HepG2 (cell line): ENCODE measurements around the gene TBC1D22A.

Experiments used
- CEBPB ChIP-seq: IDR thresholded peaks from 2 replicates; pipeline ENCODE4 v1.6.1; 2011; ENCODE audit warnings: low read depth, low read length, improper control_type of control experiment, borderline replicate concordance
- CHCHD3 ChIP-seq: sonication (generic); formaldehyde crosslinking; IDR thresholded peaks from 2 replicates; pipeline ENCODE4 v1.8.0; 2022; ENCODE audit warnings: mild to moderate bottlenecking, missing genetic modification reagents, moderate library complexity
- HOXD1 ChIP-seq: sonication (generic); formaldehyde crosslinking; IDR thresholded peaks from 2 replicates; pipeline ENCODE4 v1.5.0; 2020; ENCODE audit warnings: missing genetic modification reagents
- PTBP1 ChIP-seq: fragments of 200-400 bp; formaldehyde crosslinking; IDR thresholded peaks from 2 replicates; pipeline ENCODE4 v1.6.1; 2018; ENCODE audit warnings: low read length, low read depth; ENCODE audit not compliant: poor library complexity, severe bottlenecking
- TCF12 ChIP-seq, 2 experiments: fragments of 450-650 bp in 1 of 2; sonication (generic) in 1 of 2; formaldehyde crosslinking in 1 of 2; IDR thresholded peaks; 2 replicates each; pipeline versions ENCODE4 v1.6.1 to v1.8.0; 2017 to 2022; ENCODE audit warnings: antibody characterized with exemption in 1 of 2, mild to moderate bottlenecking in 1 of 2, missing genetic modification reagents in 1 of 2, moderate library complexity in 1 of 2

DNA sequence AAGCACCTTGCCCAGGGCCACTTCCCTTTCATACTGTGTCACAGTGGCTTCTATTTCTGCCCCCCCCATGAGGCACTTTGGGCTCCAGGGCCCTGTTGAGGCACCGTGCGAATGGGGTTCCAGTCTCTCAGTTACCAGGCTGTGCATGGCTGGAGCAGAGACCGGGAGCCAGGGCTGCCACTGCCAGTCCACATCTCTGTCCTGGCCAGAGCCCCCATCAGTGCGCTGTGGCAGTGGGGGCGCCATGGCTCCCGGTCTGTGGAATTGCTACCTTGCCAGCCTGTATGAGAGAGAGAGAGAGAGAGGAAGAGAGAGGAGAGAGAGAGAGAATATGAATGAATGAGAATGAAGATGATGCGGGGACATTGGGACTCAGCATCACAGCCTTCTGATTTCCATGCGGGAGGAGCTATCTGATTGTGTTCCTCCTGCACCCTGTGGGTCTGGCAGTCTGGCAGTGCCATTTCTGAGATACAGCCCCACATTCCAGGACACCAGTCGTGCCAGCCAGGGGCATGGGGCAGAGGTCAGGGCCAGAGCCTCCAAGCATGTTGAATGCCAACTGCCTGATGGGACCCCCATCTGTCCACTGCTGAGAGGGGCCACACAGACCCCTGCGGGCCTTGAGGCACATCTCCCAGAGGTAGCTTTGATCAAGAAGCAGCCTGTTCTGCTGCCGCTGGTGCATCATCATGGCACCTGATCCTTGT, 279.8 kb downstream of the TBC1D22A start:
- TF ChIP-seq CEBPB: no peak
- TF ChIP-seq CHCHD3: no peak
- no peak for TF ChIP-seq HOXD1 (CRISPR knock-in tag)
- no peak for TF ChIP-seq TCF12 (IDR thresholded peaks at IDR 0.05)
- no peak for TF ChIP-seq TCF12 (CRISPR knock-in tag; IDR thresholded peaks at IDR 0.05)
- TF ChIP-seq PTBP1: no peak
